PC-3 (cell line): ENCODE data around the gene RARA.

Experiments
- CTCF ChIP-seq: fragments of 300-600 bp; sonication (generic); conservative IDR thresholded peaks from 2 replicates; pipeline ENCODE4 v1.5.1; 2017; ENCODE audit warnings: antibody characterized with exemption, low read depth, mild to moderate bottlenecking, low read length
- EZH2 ChIP-seq: fragments of 300-600 bp; sonication (generic); IDR thresholded peaks from one replicate; pipeline ENCODE4 v1.6.1; 2017; ENCODE audit warnings: antibody characterized with exemption, mild to moderate bottlenecking, low read length; ENCODE audit not compliant: unreplicated experiment
- EZH2phosphoT487 ChIP-seq: fragments of 300-600 bp; sonication (generic); IDR thresholded peaks from 2 replicates; pipeline ENCODE4 v1.6.1; 2018; ENCODE audit warnings: mild to moderate bottlenecking, antibody characterized with exemption, low read length, borderline replicate concordance

- no peak for TF ChIP-seq EZH2phosphoT487
- no peak for TF ChIP-seq CTCF
- no peak for TF ChIP-seq EZH2
Observed at GRCh38 chr17:40364121-40364861, 55.3 kb downstream of the RARA start, which contains the start of gene GJD3.
